Left renal pelvis (tissue), 4 donors: ENCODE data around the gene USP8. TPM values are rescaled to one million over a fixed set of nuclear protein-coding genes. Genes with fewer than 3 reads are reported as not detected.

Experiments used
- DNase-seq, 4 donors: peaks; one replicate each; pipeline ENCODE4 v3.0.0-alpha.2; 2013; ENCODE audit warnings: low read depth in 4 of 4, low spot score in 3 of 4
- polyA plus RNA-seq, 4 donors: library from polyadenylated mRNA; unstranded; fragments of 120-200 nt; gene quantifications; one replicate each; pipeline ENCODE4 v1.2.1, GENCODE V29; 2013; ENCODE audit not compliant: insufficient read length in 4 of 4

The USP8 gene
- polyA plus RNA-seq, 4 donors, result 49.5 to 69.4 (median 58.7) TPM

GRCh38 chr15:50531163-50531562, 107.0 kb downstream of the USP8 start:
- DNase-seq, result no peak

- no peak for DNase-seq
Observed at GRCh38 chr15:50531766-50532165, 107.6 kb downstream of the USP8 start.

- DNase-seq, result no peak
Observed at GRCh38 chr15:50542887-50543210, 118.6 kb downstream of the USP8 start.

GRCh38 chr15:50543556-50543955, 119.4 kb downstream of the USP8 start:
- no peak for DNase-seq

- DNase-seq, result no peak
Observed at GRCh38 chr15:50544368-50544767, 120.2 kb downstream of the USP8 start.

GRCh38 chr15:50546566-50546965, 122.4 kb downstream of the USP8 start, which contains the start of gene USP50:
TSS of gene USP50 (minus strand) at chr15:50546666. CDS start at chr15:50546525, 141 bp downstream.
- DNase-seq, result no peak

- DNase-seq, result no peak
Observed at GRCh38 chr15:50549326-50549725, 125.1 kb downstream of the USP8 start.

GRCh38 chr15:50552238-50552637, 128.0 kb downstream of the USP8 start:
- DNase-seq, result no peak

- DNase-seq, result no peak
Observed at GRCh38 chr15:50556642-50557371, 132.6 kb downstream of the USP8 start.

GRCh38 chr15:50558012-50558411, 133.8 kb downstream of the USP8 start:
- DNase-seq, result no peak

GRCh38 chr15:50562735-50563640, 138.8 kb downstream of the USP8 start:
- DNase-seq, result no peak

GRCh38 chr15:50563756-50564155, 139.6 kb downstream of the USP8 start:
- no peak for DNase-seq

Other genes starting within 250 kb of the USP8 start
- 10 to 100 TPM in 3 of 4 donors, under 1 TPM in 1; 0.79 to 60.5 (median 46.1) TPM for gene SLC27A2, start 242.2 kb upstream of the USP8 start, polyA plus RNA-seq
- gene HDC, start 158.7 kb upstream of the USP8 start, polyA plus RNA-seq, result 1 to 10 TPM in 1 of 4 donors, under 1 TPM in 3; 0.49 to 1.3 (median 0.67) TPM
- 10 to 100 TPM; 27.3 to 34.3 (median 31.1) TPM for gene GABPB1, start 69.2 kb upstream of the USP8 start, polyA plus RNA-seq
- gene USP50, start 122.3 kb downstream of the USP8 start, polyA plus RNA-seq, result 1 to 10 TPM in 3 of 4 donors, under 1 TPM in 1; 0.63 to 3.3 (median 1.9) TPM